GM18505 (cell line): Measurements from ENCODE around the gene GAS7.
"Not testable (repeated sequence)": the region's sequence is repeated elsewhere in the genome, so short reads cannot be mapped to it uniquely, and the experiment has no call there.

Experiments used
- ATAC-seq: cut with Tn5 transposase; IDR thresholded peaks from one replicate; pipeline ENCODE4 v1.9.1; 2021; ENCODE audit not compliant: unreplicated experiment
- POLR2A ChIP-seq: IDR thresholded peaks from 4 replicates; pipeline ENCODE4 v1.6.1; 2011; ENCODE audit warnings: borderline replicate concordance; ENCODE audit not compliant: insufficient read depth, insufficient read length; ENCODE audit errors: extremely low read depth

The GAS7 gene

DNA sequence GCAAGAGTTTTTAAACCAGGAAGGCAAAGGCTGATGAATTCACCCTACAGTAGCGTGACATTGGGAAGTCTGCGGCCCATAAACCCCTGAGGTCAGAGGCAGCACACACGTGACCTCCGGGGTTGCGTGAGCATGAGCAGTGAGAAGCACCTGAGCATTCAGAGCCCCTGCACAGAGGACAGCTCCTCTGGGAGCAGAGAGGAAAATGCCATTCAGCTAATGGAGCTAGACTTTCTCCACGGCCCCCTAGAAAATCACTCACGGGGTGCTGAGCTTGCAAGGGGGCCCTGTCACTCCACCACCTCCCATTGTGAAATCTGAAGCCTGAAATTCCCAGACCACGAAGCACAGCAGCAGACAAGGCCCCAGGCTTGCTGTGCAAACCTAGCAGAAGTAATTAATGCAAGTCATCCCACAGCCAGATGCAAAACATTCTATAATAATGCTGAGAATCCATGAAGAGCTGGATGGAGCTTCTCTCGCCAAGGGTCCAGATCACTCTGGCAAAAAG lies 178.4 kb downstream of the GAS7 start:
- no peak for ATAC-seq
- no peak for TF ChIP-seq POLR2A

DNA sequence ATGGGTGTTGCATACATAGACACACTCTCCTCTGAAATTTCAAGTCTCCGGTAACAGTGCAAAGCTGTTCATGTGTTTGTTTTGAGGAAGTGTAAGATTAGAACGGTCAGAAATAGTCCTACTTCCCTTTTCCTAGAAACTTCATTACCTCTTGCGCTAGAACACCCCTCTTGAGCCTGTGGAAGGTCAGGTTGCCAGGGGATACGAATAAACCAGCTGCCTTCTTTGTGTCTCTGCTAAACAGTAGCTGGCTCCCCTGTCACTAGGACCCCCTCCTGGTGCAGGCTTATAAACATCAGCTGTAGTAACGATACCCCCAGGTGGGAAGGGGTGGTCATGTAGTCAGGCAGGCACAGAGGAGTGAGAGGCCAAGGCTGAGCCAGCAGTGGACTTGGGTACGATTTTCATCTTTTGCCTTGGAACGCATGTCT lies 179.9 kb downstream of the GAS7 start:
- ATAC-seq = peak; percentile 57
- no peak for TF ChIP-seq POLR2A

DNA sequence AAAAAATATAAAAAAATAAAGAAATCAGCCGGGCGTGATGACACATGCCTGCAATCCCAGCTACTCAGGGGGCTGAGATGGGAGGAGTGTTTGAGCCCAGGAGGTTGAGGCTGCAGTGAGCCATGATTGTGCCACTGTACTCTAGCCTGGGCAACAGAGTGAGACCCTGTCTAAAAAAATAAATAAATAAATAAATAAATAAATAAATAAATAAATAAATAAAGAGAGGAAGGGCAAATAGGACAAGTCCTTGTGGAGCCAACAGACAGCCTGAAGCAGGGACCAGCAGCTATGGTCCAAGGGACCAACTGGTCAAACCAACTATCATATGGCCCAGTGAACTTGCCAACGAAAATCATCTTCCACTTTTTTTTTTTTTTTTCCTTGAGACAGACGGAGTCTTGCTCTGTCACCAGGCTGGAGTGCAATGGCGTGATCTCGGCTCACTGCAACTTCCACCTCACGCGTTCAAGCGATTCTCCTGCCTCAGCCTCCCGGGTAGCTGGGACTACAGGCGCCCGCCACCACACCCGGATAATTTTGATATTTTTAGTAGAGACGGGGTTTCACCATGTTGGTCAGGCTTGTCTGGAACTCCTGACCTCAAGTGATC lies 181.3 kb downstream of the GAS7 start:
- ATAC-seq = not testable (repeated sequence)

DNA sequence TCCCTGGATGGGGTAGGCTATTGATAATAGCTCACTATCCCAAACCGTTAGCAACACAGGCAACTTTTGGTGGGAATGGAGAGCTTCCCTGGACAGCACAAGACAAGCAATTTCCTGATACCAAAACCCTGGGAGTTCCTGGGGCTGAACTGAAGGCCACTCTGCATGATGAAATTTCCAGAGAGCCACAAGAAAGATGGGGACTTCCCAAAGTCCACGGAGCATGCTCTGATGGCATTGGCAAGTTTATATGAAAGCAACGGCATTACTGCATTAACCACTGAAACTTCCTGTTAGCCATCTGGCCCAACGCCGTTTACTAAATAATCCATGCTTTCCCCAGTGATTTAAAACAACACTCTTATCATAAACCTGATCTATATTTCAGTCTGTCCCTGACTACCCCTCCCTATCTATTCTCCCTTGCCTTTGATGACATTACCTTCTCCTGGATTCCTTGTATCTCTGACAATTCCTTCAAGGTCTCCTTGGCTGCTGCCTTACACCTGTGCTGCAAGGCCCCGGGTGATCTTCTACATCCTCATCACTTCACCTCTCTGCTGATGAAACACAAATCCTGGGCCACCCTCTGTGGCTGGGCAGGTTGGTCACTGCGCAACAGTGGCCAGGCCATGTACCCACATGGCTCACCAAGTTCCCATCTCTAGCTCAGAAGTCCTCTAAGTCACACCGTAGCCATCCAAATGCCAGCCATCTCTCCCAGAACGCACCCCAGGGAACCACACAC lies 184.9 kb downstream of the GAS7 start:
- peak; percentile 35 for TF ChIP-seq POLR2A

DNA sequence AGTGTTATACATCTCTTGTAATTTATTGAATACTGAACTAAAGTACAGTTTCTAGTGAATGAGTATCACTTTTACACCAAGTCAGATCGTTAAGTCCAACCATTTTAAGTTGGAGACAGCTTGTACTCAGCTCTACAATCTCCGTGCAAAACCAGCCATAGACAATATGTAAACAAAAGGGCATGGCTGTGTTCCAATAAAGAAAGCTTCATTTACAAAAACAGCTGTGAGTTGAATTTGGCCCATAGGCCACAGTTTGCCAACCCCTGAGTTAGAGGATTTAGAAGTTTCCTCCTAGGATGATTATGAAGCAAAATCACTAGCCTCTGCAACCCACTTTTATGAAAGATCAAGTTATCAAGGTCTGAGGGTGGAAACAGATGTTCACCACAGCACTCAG lies 187.7 kb downstream of the GAS7 start:
- TF ChIP-seq POLR2A = no peak
- ATAC-seq = no peak

More for the DNA sequence above, 184.9 kb downstream of the GAS7 start:
- peak; percentile 57 for ATAC-seq

DNA sequence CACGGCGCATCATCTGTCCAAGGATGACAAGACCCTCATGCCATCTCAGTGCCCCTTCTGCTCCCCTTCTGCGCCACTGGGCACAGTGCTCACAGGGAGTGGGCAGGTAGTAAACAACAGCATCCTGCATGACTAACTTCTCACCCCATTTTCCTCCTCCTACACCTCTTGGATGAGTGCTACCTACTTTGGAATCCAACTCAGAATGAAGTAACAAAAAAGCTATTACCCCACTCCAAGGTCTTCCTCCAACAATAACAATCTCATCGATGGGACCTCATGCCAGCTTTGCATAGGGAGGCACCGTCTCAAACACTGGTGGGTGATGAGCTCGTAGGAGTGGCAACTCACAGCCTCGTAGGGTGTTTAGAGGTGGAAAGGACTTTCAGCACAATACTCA lies 194.7 kb downstream of the GAS7 start:
- no peak for TF ChIP-seq POLR2A
- ATAC-seq = no peak

DNA sequence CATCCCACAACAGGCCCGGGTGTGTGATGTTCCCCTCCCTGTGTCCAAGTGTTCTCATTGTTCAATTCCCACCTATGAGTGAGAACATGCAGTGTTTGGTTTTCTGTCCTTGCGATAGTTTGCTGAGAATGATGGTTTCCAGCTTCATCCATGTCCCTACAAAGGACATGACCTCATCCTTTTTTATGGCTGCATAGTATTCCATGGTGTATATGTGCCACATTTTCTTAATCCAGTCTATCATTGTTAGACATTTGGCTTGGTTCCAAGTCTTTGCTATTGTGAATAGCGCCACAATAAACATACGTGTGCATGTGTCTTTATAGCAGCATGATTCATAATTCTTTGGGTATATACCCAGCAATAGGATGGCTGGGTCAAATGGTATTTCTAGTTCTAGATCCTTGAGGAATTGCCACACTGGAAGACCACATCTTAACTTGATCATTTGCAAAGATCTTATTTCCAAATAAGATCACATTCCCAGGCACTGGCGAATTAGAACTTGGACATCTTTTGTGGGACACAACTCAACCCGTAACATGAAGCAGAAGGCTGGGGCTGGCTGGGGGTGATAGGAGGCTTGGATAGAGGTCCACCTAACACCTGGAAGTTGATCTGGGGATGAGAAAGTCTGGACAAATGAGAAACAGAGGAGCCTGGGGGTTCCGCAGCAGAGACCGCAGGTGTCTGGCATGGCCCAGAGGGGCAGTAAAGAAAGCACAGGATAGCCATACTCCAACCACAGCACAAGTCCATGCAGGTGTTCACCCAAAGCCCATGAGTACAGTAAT lies 195.6 kb downstream of the GAS7 start:
- ATAC-seq = not testable (repeated sequence)

DNA sequence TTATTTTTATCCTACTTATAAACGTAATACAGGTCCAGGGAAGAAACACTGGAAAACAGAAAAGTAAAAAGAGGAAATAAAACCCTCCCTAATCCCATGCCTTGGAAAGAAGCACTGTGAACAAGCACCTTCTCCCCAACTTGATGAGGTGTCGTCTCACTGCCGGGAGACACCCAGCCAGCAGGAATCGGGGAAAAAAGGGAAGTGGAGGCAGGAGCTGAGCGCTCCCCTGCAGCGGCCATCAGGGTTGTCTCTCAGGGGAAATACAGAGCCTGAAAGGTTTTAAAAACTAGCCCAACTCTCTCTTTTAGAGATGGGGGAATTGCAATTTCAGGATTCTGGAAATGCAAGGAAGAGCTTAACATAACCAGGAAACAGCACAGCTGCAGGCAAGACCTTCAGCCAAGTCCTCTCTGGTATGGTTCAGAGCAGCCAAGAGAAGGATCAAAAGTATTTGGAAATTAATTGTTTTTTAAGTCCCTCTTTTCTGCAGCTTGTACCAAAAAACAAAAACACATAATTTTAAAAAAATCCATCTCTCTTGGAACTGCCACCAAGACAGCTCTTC lies 197.0 kb downstream of the GAS7 start:
- ATAC-seq = no peak
- TF ChIP-seq POLR2A = no peak

DNA sequence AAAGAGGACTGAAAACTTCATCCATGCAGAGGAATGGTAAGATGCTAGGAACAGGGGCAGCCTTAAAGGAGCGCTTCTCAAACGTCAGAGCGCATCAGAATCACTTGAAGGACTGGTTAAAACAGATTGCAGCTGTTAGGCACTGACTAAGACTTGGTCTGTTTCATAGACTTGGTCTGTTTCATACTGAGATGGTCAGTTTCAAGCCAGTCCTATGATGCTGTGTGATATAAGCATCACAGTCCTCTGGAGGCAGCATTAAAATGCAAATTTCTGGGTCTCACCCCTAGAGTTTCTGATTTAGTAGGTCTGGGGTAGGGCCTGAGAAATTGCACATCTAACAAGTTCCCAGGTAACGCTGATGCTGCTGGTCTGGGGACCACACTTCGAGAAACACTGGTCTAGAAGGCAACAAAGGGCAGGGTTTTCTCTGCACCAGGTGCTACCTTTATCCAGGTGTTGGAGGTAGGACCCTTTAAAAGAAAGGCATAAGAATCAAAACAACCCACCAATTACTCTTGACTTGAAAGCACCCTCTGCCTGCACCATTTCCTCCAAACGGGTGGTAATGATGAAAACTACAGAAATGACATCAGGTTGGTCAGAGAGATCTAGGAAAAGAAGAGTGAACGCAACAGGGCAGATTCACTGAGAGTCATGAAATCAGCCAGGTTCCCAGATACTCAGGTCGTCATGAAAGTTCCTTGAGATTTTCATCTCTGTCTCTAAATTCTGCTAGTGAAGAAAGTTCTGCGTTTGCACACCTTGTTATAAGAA lies 198.3 kb downstream of the GAS7 start:
- no peak for TF ChIP-seq POLR2A
- ATAC-seq = no peak

DNA sequence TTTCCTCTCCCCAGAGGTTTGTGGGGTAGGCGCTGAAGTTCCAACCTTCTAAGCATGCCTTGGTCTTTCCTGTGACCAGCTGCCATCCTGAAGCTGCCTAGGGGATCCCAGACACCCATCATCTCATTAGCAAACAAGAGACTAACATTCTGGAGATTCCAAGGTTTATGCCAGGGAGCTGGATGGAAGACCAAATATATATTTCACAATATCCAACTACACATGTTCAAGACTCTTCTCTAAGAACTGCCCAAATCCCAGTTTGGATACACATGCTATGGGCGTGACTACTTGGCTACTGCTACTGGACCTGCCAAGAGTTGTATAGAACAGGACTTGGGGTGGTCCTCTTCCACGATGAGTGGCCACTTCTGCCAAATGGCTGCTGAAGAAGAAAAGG lies 200.3 kb downstream of the GAS7 start:
- ATAC-seq = no peak
- TF ChIP-seq POLR2A = no peak

DNA sequence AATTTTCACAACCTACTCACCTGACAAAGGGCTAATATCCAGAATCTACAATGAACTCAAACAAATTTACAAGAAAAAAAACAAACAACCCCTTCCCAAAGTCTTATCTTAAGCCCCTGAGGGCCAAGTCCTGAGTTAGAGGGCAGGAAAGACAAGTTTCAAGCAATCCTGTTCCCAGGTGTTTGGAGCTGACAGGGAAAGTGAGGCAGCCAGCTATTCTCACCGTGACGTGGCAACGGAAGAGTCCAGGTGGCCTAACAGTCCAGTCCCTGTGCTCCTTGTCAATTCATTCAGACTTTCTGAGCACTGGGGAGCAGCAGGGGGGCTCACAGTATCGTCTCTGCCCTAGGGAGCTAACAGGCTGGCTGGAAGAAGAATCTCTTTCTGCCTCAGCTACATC lies 203.6 kb downstream of the GAS7 start:
- no peak for TF ChIP-seq POLR2A
- ATAC-seq = no peak

DNA sequence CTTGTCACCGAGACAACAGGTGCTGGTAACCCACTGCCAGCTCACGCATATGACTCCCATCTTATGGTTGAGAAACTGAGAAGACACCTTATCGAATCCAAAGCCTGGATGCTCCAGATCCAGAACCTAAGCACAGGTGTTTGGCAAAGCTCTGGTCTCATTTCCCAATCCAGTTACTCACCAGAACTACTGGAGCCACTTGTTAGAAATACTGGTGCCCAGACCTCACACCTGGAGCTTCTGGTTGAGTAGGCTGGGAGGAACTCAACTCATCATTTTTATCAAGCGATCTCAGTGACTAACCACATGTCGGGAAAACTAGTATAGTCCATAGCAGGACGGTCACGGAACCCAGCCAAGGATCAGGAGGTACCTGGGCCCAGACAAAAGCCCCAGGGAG lies 206.6 kb downstream of the GAS7 start:
- ATAC-seq = no peak

DNA sequence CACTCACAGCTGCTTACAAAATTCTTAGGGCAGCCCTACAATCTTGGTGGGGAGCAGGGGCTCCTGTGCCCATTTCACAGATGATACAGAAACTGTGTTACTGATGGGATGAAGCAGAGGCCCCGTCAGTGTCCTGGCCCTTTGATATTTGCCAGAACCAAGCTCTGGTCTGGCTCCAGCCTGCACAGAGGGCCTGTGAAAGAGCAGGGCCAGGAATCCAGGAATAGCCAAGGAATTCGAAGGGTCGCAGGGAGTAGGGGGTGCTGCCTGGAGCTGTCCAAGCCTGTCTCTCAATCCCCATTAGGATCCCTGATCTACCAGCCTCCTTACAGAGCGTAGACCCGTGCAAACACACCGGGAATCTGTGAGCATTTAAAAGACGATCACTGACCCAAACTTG lies 207.1 kb downstream of the GAS7 start:
- no peak for ATAC-seq
- TF ChIP-seq POLR2A = no peak

More for the DNA sequence above, 206.6 kb downstream of the GAS7 start:
- no peak for TF ChIP-seq POLR2A
